H9 (cell line): ENCODE measurements around the gene KLF1. TPM values are rescaled to one million over a fixed set of nuclear protein-coding genes. Genes with fewer than 3 reads are reported as not detected.

ENCODE experiments used
- DNase-seq: peaks from one replicate; pipeline ENCODE4 v3.0.0-alpha.2; 2017
- H2AFZ ChIP-seq: one replicate; pipeline ENCODE4 v1.6.1; 2013; ENCODE audit warnings: mild to moderate bottlenecking, low read length, control low read depth, moderate library complexity
- H2AK5ac ChIP-seq: 2 replicates; pipeline ENCODE4 v1.6.1; 2013; ENCODE audit warnings: low read length, control low read depth, mixed read lengths; ENCODE audit not compliant: insufficient read length
- H2BK120ac ChIP-seq: one replicate; pipeline ENCODE4 v1.6.1; 2013; ENCODE audit warnings: low read depth, mild to moderate bottlenecking, low read length, control low read depth, inconsistent platforms; ENCODE audit not compliant: poor library complexity, severe bottlenecking
- H2BK12ac ChIP-seq: 2 replicates; pipeline ENCODE4 v1.6.1; 2013; ENCODE audit warnings: low read length, control low read depth, mixed read lengths, low read depth; ENCODE audit not compliant: insufficient read length
- H2BK15ac ChIP-seq: 2 replicates; pipeline ENCODE4 v1.6.1; 2013; ENCODE audit warnings: low read depth, low read length, control low read depth
- H2BK20ac ChIP-seq: one replicate; pipeline ENCODE4 v1.6.1; 2013; ENCODE audit warnings: low read depth, mild to moderate bottlenecking, low read length, control low read depth, inconsistent platforms; ENCODE audit not compliant: poor library complexity, severe bottlenecking
- H2BK5ac ChIP-seq: 2 replicates; pipeline ENCODE4 v1.6.1; 2013; ENCODE audit warnings: low read length, control low read depth, mixed read lengths; ENCODE audit not compliant: insufficient read length
- H3K14ac ChIP-seq: 2 replicates; pipeline ENCODE4 v1.6.1; 2013; ENCODE audit warnings: low read length, control low read depth; ENCODE audit not compliant: insufficient read depth
- H3K18ac ChIP-seq: 2 replicates; pipeline ENCODE4 v1.6.1; 2013; ENCODE audit warnings: low read depth, mild to moderate bottlenecking, mixed read lengths, low read length, control low read depth; ENCODE audit not compliant: insufficient read length
- H3K23ac ChIP-seq: 2 replicates; pipeline ENCODE4 v1.6.1; 2013; ENCODE audit warnings: low read length, control low read depth, mixed read lengths, low read depth; ENCODE audit not compliant: insufficient read length
- H3K23me2 ChIP-seq: 2 replicates; pipeline ENCODE4 v1.6.1; 2013; ENCODE audit warnings: low read depth, mild to moderate bottlenecking, mixed read lengths, low read length, control low read depth; ENCODE audit not compliant: insufficient read length, poor library complexity, severe bottlenecking
- H3K27ac ChIP-seq: 2 replicates; pipeline ENCODE4 v1.5.1; 2013; ENCODE audit warnings: low read length, control low read depth, mixed read lengths, low read depth; ENCODE audit not compliant: insufficient read length
- H3K27me3 ChIP-seq: 2 replicates; pipeline ENCODE4 v1.6.1; 2013; ENCODE audit warnings: low read length, control low read depth, inconsistent platforms; ENCODE audit not compliant: insufficient read depth
- H3K4ac ChIP-seq: 2 replicates; pipeline ENCODE4 v1.6.1; 2013; ENCODE audit warnings: low read depth, mild to moderate bottlenecking, control low read depth, inconsistent platforms, low read length, moderate library complexity
- H3K4me1 ChIP-seq: 2 replicates; pipeline ENCODE4 v1.6.1; 2013; ENCODE audit warnings: low read length, control low read depth, inconsistent platforms; ENCODE audit not compliant: insufficient read depth
- H3K4me2 ChIP-seq: 2 replicates; pipeline ENCODE4 v1.6.1; 2013; ENCODE audit warnings: low read length, control low read depth, mixed read lengths; ENCODE audit not compliant: insufficient read length, insufficient read depth
- H3K56ac ChIP-seq: 2 replicates; pipeline ENCODE4 v1.6.1; 2013; ENCODE audit warnings: low read depth, mild to moderate bottlenecking, mixed read lengths, low read length, control low read depth; ENCODE audit not compliant: insufficient read length
- H3K79me1 ChIP-seq: 2 replicates; pipeline ENCODE4 v1.6.1; 2013; ENCODE audit warnings: low read depth, mild to moderate bottlenecking, moderate library complexity, low read length, control low read depth, inconsistent platforms; ENCODE audit not compliant: insufficient read depth, poor library complexity, severe bottlenecking
- H3K79me2 ChIP-seq: 2 replicates; pipeline ENCODE4 v1.6.1; 2013; ENCODE audit warnings: low read length, control low read depth, inconsistent platforms; ENCODE audit not compliant: insufficient read depth
- H3K9ac ChIP-seq: 2 replicates; pipeline ENCODE4 v1.6.1; 2013; ENCODE audit warnings: low read length, control low read depth, mixed read lengths; ENCODE audit not compliant: insufficient read length; ENCODE audit errors: extremely low read depth
- H3K9me3 ChIP-seq: one replicate; pipeline ENCODE4 v1.6.1; 2013; ENCODE audit warnings: low read depth, low read length, inconsistent platforms; ENCODE audit not compliant: control insufficient read depth
- H3T11ph ChIP-seq: one replicate; pipeline ENCODE4 v1.6.1; 2013; ENCODE audit warnings: mild to moderate bottlenecking, low read length, control low read depth, inconsistent platforms
- H4K20me1 ChIP-seq: one replicate; pipeline ENCODE4 v1.6.1; 2013; ENCODE audit not compliant: control insufficient read depth, insufficient read length, insufficient read depth
- H4K5ac ChIP-seq: 2 replicates; pipeline ENCODE4 v1.6.1; 2013; ENCODE audit warnings: low read depth, mild to moderate bottlenecking, mixed read lengths, low read length, control low read depth; ENCODE audit not compliant: insufficient read length
- H4K8ac ChIP-seq: replicated peaks from 2 replicates; pipeline ENCODE4 v1.6.1; 2013; ENCODE audit warnings: low read length, control low read depth, mixed read lengths, low read depth; ENCODE audit not compliant: insufficient read length
- H4K91ac ChIP-seq: 2 replicates; pipeline ENCODE4 v1.6.1; 2013; ENCODE audit warnings: low read depth, mild to moderate bottlenecking, moderate library complexity, mixed read lengths, low read length, control low read depth; ENCODE audit not compliant: insufficient read length
- H3K27ac Mint-ChIP-seq, 3 experiments: 2 replicates in 2 of 3; 3 replicates in 1 of 3; pipeline ENCODE4 v1.8.0; 2020 to 2021; ENCODE audit warnings: mixed read lengths in 3 of 3, mild to moderate bottlenecking in 1 of 3, moderate library complexity in 1 of 3
- H3K27me3 Mint-ChIP-seq: 2 replicates; pipeline ENCODE4 v1.8.0; 2021; ENCODE audit warnings: low read depth, mild to moderate bottlenecking, moderate library complexity, mixed read lengths
- H3K36me3 Mint-ChIP-seq, 3 experiments: 2 replicates in 2 of 3; 3 replicates in 1 of 3; pipeline ENCODE4 v1.8.0; 2020 to 2021; ENCODE audit warnings: low read depth in 3 of 3, mixed read lengths in 3 of 3; ENCODE audit not compliant: insufficient read depth in 1 of 3
- H3K4me1 Mint-ChIP-seq, 2 experiments: 2 replicates each; pipeline ENCODE4 v1.8.0; 2020; ENCODE audit warnings: mixed read lengths in 2 of 2
- H3K4me3 Mint-ChIP-seq, 2 experiments: 2 replicates in 1 of 2; 3 replicates in 1 of 2; pipeline ENCODE4 v1.8.0; 2020 to 2021; ENCODE audit warnings: mild to moderate bottlenecking in 2 of 2, mixed read lengths in 2 of 2, moderate library complexity in 1 of 2
- H3K9me3 Mint-ChIP-seq, 2 experiments: 2 replicates in 1 of 2; 3 replicates in 1 of 2; pipeline ENCODE4 v1.8.0; 2020; ENCODE audit warnings: mild to moderate bottlenecking in 2 of 2, mixed read lengths in 2 of 2, moderate library complexity in 1 of 2
- WGBS: extraction: QIAGEN DNeasy Blood & Tissue Kit; methylation state at CpG from one replicate; pipeline ENCODE4 v1.1.7; 2013; ENCODE audit warnings: missing lambda C conversion rate, low lambda C conversion rate, mixed read lengths; ENCODE audit not compliant: insufficient read length; ENCODE audit errors: extremely low coverage; 5-methylcytosine and 5-hydroxymethylcytosine counted together
- total RNA-seq: library from RNA; stranded (reverse); gene quantifications from 2 replicates; pipeline ENCODE4 v1.2.1, GENCODE V29; 2021
- TF ChIP-seq, protein P1 (sequence below): fragments of 200-600 bp; sonication (generic); conservative IDR thresholded peaks from 3 replicates; pipeline ENCODE4 v1.8.0; 2021; ENCODE audit warnings: antibody characterized with exemption, mild to moderate bottlenecking

The KLF1 gene
- total RNA-seq, 1 experiment from 2014 or later, result 0.37 TPM

DNA sequence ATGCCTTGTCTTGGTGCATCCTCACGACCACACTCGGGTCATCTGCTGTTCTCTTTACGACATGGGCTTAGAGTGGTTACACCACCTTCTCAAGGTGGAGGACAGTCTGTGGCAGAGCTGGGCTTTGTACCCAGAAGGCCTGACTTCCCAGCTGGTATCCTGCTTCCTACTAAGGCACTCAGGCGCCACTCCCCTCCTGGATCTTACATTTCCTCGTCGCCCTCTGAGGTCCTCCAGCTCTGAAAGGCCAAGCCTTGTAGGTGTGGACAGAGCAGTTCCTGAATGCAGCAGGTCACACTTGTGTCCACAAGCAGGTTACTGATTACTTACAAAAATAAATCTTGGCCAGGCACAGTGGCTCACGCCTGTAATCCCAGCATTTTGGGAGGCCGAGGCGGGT lies 20.2 kb upstream of the KLF1 start:
- Histone ChIP-seq H2AFZ (no peak overlapping the region), H3K27ac (no peak overlapping the region), H2AK5ac (no peak overlapping the region), H2BK5ac (no peak overlapping the region), H2BK120ac (no peak overlapping the region), H3K4me2 (no peak overlapping the region), H2BK15ac (no peak overlapping the region), H3K4ac (no peak overlapping the region), H3K14ac (no peak overlapping the region), H3K4me1 (no peaks in the 10 kb centered on the region), H3K18ac (no peak overlapping the region), H4K5ac (no peak overlapping the region), H3K27me3 (no peaks in the 10 kb centered on the region), H2BK20ac (no peak overlapping the region), H4K20me1 (no peaks in the 10 kb centered on the region), H3K23ac (no peak overlapping the region), H3K56ac (no peak overlapping the region), H3K9ac (no peak overlapping the region), H3K23me2 (no peaks in the 10 kb centered on the region), H4K8ac (no peak overlapping the region), H3T11ph (no peak overlapping the region), H3K79me1 (no peaks in the 10 kb centered on the region), H2BK12ac (no peak overlapping the region), H4K91ac (no peak overlapping the region), H3K9me3 (no peaks in the 10 kb centered on the region), H3K79me2 (no peaks in the 10 kb centered on the region)
- H3K36me3 Mint-ChIP-seq, result no peaks in the 10 kb centered on the region
- no peak overlapping the region for H3K4me3 Mint-ChIP-seq
- peaks cover 1 to 5% of the 10 kb centered on the region in 2 experiments for H3K4me1 Mint-ChIP-seq
- peaks cover 3% of the 10 kb centered on the region for H3K27me3 Mint-ChIP-seq
- H3K9me3 Mint-ChIP-seq, result no peaks in the 10 kb centered on the region
- H3K27ac Mint-ChIP-seq, result peak overlapping the region in 1 of 3 experiments; percentile 76; a peak in 3 of 7 replicates
- WGBS, result no CpG with 5 or more reads among the region's 9 CpGs
- no peak for DNase-seq
- TF ChIP-seq, protein P1, sequence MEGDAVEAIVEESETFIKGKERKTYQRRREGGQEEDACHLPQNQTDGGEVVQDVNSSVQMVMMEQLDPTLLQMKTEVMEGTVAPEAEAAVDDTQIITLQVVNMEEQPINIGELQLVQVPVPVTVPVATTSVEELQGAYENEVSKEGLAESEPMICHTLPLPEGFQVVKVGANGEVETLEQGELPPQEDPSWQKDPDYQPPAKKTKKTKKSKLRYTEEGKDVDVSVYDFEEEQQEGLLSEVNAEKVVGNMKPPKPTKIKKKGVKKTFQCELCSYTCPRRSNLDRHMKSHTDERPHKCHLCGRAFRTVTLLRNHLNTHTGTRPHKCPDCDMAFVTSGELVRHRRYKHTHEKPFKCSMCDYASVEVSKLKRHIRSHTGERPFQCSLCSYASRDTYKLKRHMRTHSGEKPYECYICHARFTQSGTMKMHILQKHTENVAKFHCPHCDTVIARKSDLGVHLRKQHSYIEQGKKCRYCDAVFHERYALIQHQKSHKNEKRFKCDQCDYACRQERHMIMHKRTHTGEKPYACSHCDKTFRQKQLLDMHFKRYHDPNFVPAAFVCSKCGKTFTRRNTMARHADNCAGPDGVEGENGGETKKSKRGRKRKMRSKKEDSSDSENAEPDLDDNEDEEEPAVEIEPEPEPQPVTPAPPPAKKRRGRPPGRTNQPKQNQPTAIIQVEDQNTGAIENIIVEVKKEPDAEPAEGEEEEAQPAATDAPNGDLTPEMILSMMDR, result no peak
